GM03348 (cell line): ENCODE data around the gene DNAJC1.
"Not testable (repeated sequence)": the region's sequence is repeated elsewhere in the genome, so short reads cannot be mapped to it uniquely, and the experiment has no call there.

Source experiments
- DNase-seq: peaks from one replicate; pipeline ENCODE4 v3.0.0; 2012; ENCODE audit warnings: low spot score

The DNAJC1 gene

GRCh38 chr10:21825345-21825744 lies 178.2 kb downstream of the DNAJC1 start:
- no peak for DNase-seq

GRCh38 chr10:21824409-21824808 lies 179.1 kb downstream of the DNAJC1 start:
- no peak for DNase-seq

DNA sequence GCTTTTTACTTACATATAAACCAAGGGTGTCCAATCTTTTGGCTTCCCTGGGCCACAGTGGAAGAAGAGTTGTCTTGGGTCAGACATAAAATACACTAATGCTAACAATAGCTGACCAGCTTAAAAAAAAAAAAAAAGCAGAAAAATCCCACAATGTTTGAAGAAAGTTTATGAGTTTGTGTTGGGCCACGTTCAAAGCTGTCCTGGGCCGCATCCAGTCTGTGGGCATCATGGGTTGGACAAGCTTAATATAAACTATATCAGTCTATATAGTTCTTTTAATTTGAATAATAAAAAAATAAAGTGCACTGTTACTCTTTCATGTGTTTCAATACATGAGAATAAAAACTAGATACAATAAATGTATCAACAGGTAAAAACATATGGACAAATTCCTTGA lies 179.9 kb downstream of the DNAJC1 start:
- no peak for DNase-seq

DNA sequence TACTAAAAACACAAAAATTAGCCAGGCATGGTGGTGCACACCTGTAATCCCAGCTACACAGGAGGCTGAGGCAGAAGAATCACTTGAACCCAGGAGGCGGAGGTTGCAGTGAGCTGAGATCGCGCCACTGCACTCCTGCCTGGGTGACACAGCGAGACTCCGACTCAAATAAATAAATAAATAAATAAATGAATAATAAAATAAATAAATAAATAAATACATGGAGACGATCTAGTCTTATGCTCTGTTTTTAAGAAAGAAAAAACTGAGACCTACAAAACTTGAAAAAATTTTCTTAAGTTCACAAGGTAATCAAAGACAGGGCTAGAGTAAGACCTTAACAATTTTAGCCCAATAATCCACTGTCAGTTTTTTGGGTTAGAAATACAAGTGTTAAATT lies 181.3 kb downstream of the DNAJC1 start:
- not testable (repeated sequence) for DNase-seq

DNA sequence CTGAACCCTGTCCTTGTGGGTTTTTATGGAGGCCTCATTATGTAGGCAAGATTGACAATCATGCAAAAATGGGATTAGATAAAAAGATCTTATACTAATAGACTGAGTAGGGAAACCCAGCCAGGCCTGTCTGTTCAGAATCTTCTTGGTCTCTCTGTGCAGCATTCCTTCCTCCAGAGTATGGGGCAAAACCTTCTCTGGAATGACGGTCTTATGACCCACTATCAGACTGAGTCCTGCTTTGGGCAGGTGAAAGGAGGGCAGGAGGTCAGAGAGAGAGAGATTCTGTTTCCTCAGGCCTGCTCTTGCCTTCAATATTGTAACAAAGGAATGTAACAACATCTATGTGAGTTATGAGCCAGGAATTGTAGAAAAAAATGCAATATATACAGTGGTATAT lies 182.6 kb downstream of the DNAJC1 start:
- DNase-seq = no peak

GRCh38 chr10:21818416-21818815 lies 185.1 kb downstream of the DNAJC1 start:
- DNase-seq = not testable (repeated sequence)

GRCh38 chr10:21814866-21815265 lies 188.7 kb downstream of the DNAJC1 start:
- no peak for DNase-seq

GRCh38 chr10:21813946-21814345 lies 189.6 kb downstream of the DNAJC1 start:
- no peak for DNase-seq

DNA sequence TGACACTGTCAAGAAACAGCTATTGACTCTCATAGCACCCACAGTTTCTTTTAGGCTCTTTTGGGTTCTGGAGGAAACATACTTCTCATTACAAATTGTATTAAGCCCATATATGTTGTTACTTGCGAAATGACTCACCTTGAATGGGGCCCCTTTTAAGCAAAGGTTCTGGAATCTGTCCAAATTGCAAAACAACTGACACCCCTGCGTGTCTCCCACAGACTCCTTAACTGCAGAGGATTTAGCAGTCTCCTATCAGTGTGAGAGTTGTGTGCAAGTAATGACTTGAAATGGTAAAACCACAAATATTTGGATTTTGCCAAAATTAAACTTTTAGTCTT lies 192.3 kb downstream of the DNAJC1 start:
- no peak for DNase-seq

DNA sequence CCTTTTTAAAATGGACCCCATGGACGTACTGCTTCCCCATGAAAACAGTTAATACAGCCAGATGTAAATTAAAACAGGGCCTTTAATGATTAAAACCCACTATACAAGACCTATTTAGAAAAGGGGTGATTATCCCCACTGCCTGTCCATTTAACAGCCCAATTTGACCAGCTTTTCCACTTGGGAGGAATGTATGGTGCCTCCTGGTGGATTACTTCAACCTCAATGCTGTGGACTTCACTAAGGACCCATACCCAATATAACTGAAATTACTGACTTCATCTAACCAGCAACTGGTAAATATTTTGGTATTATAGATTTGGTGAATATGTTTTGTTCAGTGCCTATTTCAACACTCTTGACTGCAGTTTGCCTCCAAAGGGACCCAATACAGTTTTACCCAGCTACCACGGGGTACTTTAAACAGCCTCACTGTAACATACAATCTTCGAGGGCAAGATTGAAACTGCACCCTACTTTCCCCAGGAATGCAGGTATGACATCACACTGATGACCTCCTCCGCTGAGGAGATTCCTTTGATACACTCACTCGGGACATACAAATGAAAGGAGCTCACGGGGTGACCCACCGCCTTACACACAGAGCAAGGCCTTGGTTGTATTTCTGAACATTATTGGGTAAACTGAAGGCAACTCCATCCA lies 192.8 kb downstream of the DNAJC1 start:
- no peak for DNase-seq

GRCh38 chr10:21808550-21808949 lies 195.0 kb downstream of the DNAJC1 start:
- DNase-seq = no peak

DNA sequence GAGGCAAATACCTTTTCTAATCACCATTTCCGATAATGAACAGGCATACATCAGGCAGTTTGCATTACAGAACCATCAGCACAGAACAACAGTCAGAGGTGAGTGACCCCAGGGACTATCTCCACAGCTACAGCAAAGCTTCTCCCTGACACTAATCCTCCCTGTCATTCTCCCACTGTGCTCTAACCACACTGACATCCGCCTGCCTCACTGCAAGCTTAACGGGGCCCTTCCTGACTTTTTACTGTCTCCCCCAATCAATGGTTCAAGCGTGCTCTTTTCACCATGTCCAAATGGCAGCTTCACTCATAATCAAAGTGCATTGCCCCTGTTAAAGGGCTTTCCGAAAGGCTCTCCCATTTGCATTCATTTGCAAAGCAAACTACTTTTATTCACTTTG lies 196.3 kb downstream of the DNAJC1 start:
- no peak for DNase-seq

DNA sequence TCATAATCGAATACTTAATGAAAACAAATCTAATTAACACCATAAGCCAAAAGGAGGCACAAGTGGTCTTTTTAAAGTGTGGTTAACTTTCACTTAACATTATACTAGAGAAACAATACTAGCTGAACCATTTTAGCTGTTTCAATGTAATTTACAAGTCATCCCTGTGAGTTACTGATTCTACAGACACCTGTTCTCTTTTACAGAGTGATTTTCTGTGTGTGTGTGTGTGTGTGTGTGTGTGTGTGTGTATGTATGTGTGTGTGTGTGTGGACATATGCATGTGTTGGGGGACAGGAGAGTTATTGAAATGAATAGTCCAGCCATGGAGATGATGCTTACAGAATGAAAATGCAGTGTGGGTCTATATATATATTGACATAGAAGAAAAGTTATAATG lies 200.2 kb downstream of the DNAJC1 start:
- no peak for DNase-seq

DNA sequence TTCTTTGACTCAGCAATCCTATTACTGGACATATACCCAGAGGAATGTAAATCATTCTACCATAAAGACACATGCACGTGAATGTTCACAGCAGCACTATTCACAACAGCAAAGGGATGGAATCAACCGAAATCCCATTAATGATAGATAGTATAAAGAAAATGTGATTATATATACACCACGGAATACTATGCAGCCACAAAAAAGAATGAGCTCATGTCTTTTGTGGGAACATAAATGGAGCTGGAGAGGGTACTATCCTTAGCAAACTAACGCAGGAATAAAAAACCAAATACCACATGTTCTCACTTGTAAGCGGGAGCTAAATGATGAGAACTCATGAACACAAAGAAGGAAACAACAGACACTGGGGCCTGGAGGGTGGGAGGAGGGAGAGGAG lies 201.9 kb downstream of the DNAJC1 start:
- no peak for DNase-seq

DNA sequence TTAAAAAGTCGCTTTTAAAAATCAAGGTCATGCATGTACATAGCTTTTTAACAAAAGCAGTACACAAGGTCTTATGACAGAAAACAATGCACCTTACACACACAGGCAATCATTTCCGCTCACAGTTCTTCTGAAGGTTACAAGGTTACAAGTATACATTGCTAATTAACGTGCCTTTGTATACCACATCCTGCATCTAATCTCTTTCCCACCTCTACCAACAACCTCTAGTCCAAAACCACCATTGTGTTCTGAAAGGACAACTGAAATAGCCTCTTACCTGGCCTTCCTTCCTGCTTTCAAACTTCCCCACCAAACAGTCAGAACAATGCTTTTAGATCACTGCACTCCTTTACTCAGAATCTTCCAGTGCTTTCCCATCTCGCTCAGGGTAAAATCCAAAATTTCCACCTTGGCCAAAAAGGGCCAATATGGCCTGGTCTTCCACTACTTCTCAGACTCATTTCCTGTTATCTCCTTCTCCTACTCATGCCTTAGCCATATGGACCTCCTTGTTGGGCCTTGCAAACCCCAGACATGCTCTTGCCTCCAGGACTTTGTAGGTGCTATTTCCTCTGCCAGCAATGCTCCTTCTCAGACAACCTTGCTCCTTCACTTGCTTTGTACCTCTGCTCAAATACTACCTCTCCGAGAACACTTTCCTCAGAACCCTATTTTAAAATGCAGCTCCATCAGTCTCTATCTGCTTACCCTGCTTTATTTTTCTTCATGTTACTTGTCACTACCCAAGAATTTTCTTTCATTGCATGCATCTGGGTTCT lies 205.4 kb downstream of the DNAJC1 start:
- DNase-seq = no peak

GRCh38 chr10:21797533-21797932 lies 206.0 kb downstream of the DNAJC1 start:
- DNase-seq = no peak

- DNase-seq = no peak
Observed at GRCh38 chr10:21791276-21791675, 212.3 kb downstream of the DNAJC1 start.

DNA sequence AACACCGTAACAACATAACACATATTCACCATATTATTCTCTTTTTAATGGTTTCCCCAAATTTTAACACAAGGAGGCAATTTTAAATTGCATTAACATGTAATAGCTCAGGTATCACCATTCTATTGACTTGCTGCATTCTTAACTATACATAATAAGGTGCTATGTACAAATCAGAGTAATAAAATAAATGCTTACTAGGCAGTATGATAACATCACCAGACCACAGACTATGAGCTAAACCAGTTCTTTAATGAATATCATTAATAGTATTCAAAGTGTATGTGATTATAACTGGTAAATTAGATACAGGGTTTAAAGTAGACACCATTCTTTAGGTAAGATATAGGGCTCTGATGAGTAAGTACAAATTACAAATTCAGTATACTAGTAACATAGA lies 226.6 kb downstream of the DNAJC1 start:
- DNase-seq = no peak

DNA sequence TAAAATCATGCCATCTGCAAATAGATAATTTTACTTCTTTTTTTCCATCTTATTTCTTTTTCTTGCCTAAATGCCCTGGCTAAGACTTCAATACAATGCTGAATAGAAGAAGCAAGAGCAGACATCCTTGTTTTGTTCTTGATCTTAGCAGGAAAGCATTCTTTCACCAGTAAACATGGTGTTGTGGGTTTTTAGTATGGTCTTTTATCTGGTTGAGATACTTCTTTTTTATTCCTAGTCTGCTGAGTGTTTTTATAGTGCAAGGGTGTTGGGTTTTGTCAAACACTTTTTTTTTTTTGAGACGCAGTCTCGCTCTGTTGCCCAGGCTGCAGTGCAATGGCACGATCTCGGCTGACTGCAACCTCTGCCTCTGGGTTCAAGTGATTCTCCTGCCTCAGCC lies 232.3 kb downstream of the DNAJC1 start:
- no peak for DNase-seq

GRCh38 chr10:21769041-21769440 lies 234.5 kb downstream of the DNAJC1 start:
- DNase-seq = no peak

- DNase-seq = no peak
Observed at GRCh38 chr10:21764466-21765189, 238.9 kb downstream of the DNAJC1 start.

- DNase-seq = no peak
Observed at GRCh38 chr10:21760332-21760731, 243.2 kb downstream of the DNAJC1 start.

- DNase-seq = no peak
Observed at GRCh38 chr10:21759232-21759631, 244.3 kb downstream of the DNAJC1 start.
